ENCODE measurements around the gene CDC25C. TPM values are rescaled to one million over a fixed set of nuclear protein-coding genes. Genes with fewer than 3 reads are reported as not detected.

The CDC25C gene
- total and polyA plus RNA-seq, 9 of the 15 experiments (the other 6 are each of a cell fraction or from before 2014, with no cell fraction given) = 19.1 to 63.7 (median 31.9) TPM

GRCh38 chr5:138352071-138352721 lies 20.6 kb upstream of the CDC25C start, which contains the start of gene KDM3B (continued):
- TF ChIP-seq, protein P1, sequence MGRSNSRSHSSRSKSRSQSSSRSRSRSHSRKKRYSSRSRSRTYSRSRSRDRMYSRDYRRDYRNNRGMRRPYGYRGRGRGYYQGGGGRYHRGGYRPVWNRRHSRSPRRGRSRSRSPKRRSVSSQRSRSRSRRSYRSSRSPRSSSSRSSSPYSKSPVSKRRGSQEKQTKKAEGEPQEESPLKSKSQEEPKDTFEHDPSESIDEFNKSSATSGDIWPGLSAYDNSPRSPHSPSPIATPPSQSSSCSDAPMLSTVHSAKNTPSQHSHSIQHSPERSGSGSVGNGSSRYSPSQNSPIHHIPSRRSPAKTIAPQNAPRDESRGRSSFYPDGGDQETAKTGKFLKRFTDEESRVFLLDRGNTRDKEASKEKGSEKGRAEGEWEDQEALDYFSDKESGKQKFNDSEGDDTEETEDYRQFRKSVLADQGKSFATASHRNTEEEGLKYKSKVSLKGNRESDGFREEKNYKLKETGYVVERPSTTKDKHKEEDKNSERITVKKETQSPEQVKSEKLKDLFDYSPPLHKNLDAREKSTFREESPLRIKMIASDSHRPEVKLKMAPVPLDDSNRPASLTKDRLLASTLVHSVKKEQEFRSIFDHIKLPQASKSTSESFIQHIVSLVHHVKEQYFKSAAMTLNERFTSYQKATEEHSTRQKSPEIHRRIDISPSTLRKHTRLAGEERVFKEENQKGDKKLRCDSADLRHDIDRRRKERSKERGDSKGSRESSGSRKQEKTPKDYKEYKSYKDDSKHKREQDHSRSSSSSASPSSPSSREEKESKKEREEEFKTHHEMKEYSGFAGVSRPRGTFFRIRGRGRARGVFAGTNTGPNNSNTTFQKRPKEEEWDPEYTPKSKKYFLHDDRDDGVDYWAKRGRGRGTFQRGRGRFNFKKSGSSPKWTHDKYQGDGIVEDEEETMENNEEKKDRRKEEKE (IDR thresholded peaks at IDR 0.05; ENCODE audit: borderline replicate concordance in 1 of 2, control insufficient read depth in 1 of 2, low read depth in 2 of 2, low read length in 1 of 2) = peak in 1 of 2 experiments; percentile 97; a peak in 2 of 4 replicates
- TF ChIP-seq RFX5 (IDR thresholded peaks at IDR 0.05; ENCODE audit: low read depth, low read length) (no peak), NFYB (IDR thresholded peaks at IDR 0.05; ENCODE audit: extremely low read depth, insufficient read length) (no peak), STAT6 (CRISPR knock-in tag; IDR thresholded peaks at IDR 0.05) (no peak), ZNF311 (CRISPR knock-in tag; IDR thresholded peaks at IDR 0.05) (no peak), ETV1 (tag; conservative IDR thresholded peaks at IDR 0.05; ENCODE audit: low read depth) (no peak), ZBED1 (IDR thresholded peaks at IDR 0.05) (0 out of 2 replicates have a peak, but pooled peaks have one; percentile 65), STAG1 (CRISPR knock-in tag; IDR thresholded peaks at IDR 0.05; ENCODE audit: borderline replicate concordance) (no peak), FOXJ2 (tag; IDR thresholded peaks at IDR 0.05) (peak; percentile 72), SMARCE1 (IDR thresholded peaks at IDR 0.05) (no peak), C11orf30 (IDR thresholded peaks at IDR 0.05; ENCODE audit: low read depth) (0 out of 2 replicates have a peak, but pooled peaks have one; percentile 7), CEBPB (tag; IDR thresholded peaks at IDR 0.05) (no peak), FOXM1 (IDR thresholded peaks at IDR 0.05; ENCODE audit: low read depth) (peak; percentile 72), FOXM1 (CRISPR knock-in tag; IDR thresholded peaks at IDR 0.05; ENCODE audit: low read depth) (no peak), RBM25 (IDR thresholded peaks at IDR 0.05; ENCODE audit: low read depth, low read length, severe bottlenecking) (peak; percentile 59), KAT7 (CRISPR knock-in tag; IDR thresholded peaks at IDR 0.05; ENCODE audit: borderline replicate concordance) (no peak), SOX6 (IDR thresholded peaks at IDR 0.05) (peak; percentile 51; the same call in 1 of the 2 replicates), NCOA2 (IDR thresholded peaks at IDR 0.05; ENCODE audit: partially characterized antibody in 2 of 2) (no peak)
- TF ChIP-seq, protein P2, sequence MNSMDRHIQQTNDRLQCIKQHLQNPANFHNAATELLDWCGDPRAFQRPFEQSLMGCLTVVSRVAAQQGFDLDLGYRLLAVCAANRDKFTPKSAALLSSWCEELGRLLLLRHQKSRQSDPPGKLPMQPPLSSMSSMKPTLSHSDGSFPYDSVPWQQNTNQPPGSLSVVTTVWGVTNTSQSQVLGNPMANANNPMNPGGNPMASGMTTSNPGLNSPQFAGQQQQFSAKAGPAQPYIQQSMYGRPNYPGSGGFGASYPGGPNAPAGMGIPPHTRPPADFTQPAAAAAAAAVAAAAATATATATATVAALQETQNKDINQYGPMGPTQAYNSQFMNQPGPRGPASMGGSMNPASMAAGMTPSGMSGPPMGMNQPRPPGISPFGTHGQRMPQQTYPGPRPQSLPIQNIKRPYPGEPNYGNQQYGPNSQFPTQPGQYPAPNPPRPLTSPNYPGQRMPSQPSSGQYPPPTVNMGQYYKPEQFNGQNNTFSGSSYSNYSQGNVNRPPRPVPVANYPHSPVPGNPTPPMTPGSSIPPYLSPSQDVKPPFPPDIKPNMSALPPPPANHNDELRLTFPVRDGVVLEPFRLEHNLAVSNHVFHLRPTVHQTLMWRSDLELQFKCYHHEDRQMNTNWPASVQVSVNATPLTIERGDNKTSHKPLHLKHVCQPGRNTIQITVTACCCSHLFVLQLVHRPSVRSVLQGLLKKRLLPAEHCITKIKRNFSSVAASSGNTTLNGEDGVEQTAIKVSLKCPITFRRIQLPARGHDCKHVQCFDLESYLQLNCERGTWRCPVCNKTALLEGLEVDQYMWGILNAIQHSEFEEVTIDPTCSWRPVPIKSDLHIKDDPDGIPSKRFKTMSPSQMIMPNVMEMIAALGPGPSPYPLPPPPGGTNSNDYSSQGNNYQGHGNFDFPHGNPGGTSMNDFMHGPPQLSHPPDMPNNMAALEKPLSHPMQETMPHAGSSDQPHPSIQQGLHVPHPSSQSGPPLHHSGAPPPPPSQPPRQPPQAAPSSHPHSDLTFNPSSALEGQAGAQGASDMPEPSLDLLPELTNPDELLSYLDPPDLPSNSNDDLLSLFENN (IDR thresholded peaks at IDR 0.05; ENCODE audit: low read depth in 2 of 2, low read length in 2 of 2) = peak in 1 of 2 experiments; percentile 37; a peak in 1 of 4 replicates

Measured in K562 (cell line).